ENCODE results near the gene ALDH3B1.

DNA sequence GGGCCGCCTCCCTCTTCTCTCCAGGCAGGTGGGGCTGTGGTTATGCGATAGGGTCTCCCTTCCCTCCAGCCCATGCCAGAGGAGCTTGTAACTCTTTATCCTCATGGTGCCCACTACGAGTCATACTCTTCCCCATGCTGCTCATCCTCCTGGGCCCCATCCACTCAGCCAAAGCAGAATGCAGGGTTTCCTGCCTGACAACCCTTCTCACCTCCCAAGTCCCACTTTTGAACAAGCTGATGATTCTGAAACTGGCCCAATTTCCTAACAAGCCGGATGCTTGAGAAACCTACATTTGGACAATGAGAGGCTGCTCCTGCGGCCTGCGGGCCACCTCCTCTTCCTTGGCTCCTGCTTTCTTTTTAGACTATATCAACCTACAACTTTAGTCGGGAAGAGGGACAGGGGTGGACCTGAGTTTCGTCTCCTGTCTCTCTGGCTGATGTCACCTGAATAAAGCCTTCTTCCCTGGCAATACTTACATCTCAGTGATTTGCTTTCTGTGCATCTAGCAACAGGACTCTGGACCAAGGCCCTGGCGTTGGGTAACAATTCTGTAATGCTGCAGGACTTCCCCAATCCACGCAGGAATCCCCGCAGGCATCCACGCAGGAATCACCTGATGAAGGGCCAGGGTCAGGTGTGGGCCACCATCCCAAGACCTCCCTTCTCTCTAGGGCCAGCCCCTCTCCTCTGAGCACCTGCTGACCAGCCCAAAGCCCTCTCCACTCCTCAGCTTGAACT is 18.8 kb downstream of the ALDH3B1 start:
- TF ChIP-seq ZNF8 (CRISPR knock-in tag; IDR thresholded peaks at IDR 0.05), result no peak
- no peak for TF ChIP-seq ZNF565 (CRISPR knock-in tag; conservative IDR thresholded peaks at IDR 0.05; ENCODE audit: low read depth)
- no peak for TF ChIP-seq ZNF70 (CRISPR knock-in tag; IDR thresholded peaks at IDR 0.05)
- no peak for TF ChIP-seq ESRRG (CRISPR knock-in tag; IDR thresholded peaks at IDR 0.05)
- TF ChIP-seq, protein P1, sequence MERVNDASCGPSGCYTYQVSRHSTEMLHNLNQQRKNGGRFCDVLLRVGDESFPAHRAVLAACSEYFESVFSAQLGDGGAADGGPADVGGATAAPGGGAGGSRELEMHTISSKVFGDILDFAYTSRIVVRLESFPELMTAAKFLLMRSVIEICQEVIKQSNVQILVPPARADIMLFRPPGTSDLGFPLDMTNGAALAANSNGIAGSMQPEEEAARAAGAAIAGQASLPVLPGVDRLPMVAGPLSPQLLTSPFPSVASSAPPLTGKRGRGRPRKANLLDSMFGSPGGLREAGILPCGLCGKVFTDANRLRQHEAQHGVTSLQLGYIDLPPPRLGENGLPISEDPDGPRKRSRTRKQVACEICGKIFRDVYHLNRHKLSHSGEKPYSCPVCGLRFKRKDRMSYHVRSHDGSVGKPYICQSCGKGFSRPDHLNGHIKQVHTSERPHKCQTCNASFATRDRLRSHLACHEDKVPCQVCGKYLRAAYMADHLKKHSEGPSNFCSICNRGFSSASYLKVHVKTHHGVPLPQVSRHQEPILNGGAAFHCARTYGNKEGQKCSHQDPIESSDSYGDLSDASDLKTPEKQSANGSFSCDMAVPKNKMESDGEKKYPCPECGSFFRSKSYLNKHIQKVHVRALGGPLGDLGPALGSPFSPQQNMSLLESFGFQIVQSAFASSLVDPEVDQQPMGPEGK (CRISPR knock-in tag; IDR thresholded peaks at IDR 0.05; ENCODE audit: borderline replicate concordance), result no peak
- no peak for TF ChIP-seq ARNTL (CRISPR knock-in tag; IDR thresholded peaks at IDR 0.05; ENCODE audit: borderline replicate concordance, low read depth)
- TF ChIP-seq PPARA (CRISPR knock-in tag; IDR thresholded peaks at IDR 0.05; ENCODE audit: borderline replicate concordance), result no peak
- no peak for TF ChIP-seq TOX (CRISPR knock-in tag; IDR thresholded peaks at IDR 0.05; ENCODE audit: borderline replicate concordance)
- TF ChIP-seq, protein P2, sequence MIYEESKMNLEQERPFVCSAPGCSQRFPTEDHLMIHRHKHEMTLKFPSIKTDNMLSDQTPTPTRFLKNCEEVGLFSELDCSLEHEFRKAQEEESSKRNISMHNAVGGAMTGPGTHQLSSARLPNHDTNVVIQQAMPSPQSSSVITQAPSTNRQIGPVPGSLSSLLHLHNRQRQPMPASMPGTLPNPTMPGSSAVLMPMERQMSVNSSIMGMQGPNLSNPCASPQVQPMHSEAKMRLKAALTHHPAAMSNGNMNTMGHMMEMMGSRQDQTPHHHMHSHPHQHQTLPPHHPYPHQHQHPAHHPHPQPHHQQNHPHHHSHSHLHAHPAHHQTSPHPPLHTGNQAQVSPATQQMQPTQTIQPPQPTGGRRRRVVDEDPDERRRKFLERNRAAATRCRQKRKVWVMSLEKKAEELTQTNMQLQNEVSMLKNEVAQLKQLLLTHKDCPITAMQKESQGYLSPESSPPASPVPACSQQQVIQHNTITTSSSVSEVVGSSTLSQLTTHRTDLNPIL (CRISPR knock-in tag; IDR thresholded peaks at IDR 0.05; ENCODE audit: low read depth), result no peak
